Testis (tissue), 2 donors: ENCODE measurements around the gene KIAA1958.

Experiments used
- CTCF ChIP-seq, 3 experiments: fragments of 450-650 bp in 2 of 3; fragments of 200-600 bp in 1 of 3; sonication (generic) in 1 of 3; IDR thresholded peaks; one replicate each; pipeline ENCODE4 v1.5.1; 2016 to 2019; ENCODE audit warnings: antibody characterized with exemption in 3 of 3, mild to moderate bottlenecking in 2 of 3, moderate library complexity in 1 of 3
- POLR2A ChIP-seq: fragments of 450-650 bp; IDR thresholded peaks from one replicate; pipeline ENCODE4 v1.6.1; 2017; ENCODE audit warnings: antibody characterized with exemption, mild to moderate bottlenecking, moderate library complexity

- TF ChIP-seq CTCF (IDR thresholded peaks at IDR 0.05), result no peak
- no peak for TF ChIP-seq POLR2A
These were observed 19.0 kb downstream of the KIAA1958 start for GRCh38 chr9:112505607-112506006.
